GM19193 (cell line): ENCODE measurements around the gene TIAM1.

Source experiments
- POLR2A ChIP-seq: IDR thresholded peaks from 4 replicates; pipeline ENCODE4 v1.6.1; 2011; ENCODE audit not compliant: insufficient read depth, insufficient read length; ENCODE audit errors: extremely low read depth

TIAM1 gene

DNA sequence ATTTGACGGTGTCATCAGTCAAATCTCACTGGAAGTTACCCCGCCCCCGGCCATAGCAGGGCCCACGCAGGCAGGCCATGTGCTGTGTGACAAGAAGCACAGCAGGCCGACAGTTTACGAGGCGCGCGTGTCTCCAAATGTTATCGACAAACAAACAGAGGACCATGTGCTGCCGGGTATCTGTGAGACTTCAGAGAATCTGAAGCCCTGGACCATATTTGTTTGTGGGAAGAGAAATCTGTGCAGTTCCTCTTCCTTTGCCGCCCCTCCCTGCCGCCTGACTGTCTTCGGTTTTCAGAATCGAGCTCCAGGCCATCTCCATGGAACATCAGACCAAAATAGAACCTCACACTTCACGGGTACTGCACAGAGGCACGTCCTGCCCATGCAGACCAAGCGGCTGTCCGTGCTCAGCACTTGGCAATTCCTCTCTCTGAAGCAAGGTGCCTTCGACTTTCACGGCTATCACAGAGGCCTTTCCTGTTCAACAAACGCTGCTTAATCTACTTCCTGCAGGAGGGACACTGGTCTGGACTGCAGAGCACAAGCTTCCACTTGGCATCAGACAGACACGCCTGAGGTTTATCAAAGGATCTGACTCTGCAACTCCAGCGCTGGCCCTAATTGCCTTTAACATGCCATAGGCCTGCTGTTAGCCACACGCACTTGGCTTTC, 170.0 kb downstream of the TIAM1 start:
- TF ChIP-seq POLR2A: no peak

DNA sequence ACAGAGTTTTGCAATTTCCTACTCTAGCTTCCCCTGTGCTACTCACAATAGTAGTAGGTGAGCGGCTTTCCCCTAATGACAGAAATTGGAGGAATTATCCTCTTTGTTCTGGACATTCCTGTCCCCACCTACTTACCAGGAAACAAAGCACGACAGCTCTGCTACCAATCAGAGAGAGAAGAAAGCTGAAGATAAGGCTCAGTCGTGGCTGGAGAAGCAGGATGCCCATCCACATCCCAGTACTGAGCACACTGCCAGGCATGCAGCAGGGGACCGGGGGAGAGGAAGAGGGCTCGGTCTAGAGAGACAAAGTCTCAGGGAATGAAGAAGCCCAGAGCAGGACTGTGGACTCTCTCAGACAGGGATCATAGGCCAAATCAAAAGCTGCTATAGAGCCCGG, 171.7 kb downstream of the TIAM1 start:
- no peak for TF ChIP-seq POLR2A

DNA sequence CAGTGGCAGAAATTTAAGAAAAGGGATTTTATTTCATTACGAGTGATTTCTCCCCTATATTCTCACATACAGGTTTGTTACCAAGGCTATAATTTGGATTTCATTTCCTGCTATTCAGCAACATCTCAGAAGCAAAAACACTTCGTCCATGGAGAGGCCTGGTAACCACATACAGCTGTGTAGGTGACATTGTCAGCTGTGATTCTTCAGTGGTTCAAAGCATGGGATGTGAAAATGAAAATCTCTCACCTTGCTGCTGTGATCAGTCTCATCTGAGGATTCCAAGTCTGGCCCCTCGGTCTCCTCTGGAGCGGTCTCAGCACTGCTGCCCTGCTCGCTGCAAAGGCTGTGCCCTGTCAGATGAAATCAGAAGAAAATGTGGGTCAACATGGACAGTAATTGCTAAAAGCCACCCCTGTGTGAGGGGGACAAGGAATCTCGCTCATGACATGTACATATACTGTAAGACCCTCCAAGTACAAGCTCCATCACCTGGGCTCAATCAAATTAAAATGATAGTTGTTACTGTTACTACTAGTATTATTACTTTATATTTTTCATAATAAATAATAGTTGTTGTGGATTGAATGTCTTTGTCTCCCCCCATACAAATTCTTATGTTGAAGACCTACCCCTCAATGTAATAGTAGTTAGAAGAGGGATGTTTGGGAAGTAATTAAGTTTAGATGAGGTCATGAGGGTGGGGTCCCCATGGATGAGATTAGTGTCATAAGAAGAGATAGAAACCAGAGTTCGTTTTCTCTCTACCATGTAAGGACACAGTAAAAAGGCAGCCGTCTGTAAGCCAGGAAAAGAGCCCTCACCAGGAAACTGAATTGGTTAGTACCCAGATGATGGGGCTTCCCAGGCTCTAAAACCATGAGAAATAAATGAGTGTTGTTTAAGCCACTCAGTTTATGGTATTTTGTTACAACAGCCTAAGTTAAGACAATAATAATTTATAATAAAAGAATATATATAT, 179.1 kb downstream of the TIAM1 start:
- TF ChIP-seq POLR2A: no peak

DNA sequence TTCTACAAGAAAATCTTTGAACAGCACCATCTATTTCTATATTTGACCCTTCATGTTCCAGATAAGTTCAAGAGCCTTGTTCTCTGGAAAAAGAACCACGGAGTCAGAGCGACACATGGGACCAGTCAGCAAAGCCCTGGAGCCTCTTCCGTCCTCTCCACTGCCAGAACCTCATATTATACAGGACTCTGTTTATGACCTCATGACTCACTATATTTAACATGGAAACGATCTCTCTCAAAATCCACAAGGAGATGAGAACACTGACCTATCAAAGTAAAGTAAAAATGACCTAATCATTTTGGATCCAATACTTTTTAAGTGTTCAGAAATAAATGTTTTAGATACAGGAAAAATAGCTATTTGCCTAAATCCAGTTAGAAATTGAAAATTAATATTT, 181.2 kb downstream of the TIAM1 start:
- TF ChIP-seq POLR2A: no peak

DNA sequence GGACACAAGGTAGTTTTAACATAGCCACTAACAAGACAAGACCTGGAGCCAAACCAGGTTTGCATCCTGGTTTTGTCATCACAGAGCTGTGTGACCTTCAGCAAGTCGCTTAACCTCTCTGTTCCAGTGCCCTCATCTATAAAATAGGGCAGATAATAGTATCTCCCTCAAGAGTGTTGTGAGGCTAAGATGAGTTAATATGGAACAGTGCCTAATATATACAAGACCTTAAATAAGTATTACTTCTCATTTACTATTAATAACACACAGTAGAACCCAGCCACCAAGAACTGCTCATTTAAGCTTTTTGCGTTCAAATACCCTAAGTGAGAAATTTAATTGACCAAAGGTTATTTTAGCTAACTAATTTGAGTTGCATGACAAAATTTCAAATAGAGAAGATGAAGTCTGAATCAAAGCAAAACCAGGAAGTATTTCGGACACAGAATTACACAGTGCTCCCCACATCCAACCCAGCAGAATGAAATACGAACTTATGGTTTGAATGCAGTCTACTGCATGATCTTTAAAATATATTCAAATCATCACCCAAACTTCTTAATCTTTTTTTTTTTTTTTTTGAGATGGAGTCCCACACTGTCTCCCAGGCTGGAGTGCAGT, 181.9 kb downstream of the TIAM1 start:
- no peak for TF ChIP-seq POLR2A

DNA sequence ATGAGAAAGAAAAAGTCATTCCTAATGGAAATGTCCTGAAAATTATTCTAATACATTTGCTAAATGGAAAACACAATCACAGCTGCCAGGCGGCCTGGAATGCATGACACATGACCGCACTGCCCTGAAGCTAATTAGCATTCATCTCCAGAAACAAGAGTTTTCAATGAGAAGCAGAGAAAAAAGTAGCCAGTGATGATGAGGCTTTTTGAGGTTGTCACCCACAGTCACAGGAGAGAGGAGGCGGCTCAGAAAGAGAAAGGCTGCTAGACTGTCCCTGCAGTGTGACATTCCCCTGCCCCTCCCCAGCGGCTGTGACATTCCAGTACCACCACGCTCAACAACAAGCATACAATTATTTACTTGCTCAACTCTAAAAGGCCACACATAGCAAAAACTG, 182.9 kb downstream of the TIAM1 start:
- no peak for TF ChIP-seq POLR2A

DNA sequence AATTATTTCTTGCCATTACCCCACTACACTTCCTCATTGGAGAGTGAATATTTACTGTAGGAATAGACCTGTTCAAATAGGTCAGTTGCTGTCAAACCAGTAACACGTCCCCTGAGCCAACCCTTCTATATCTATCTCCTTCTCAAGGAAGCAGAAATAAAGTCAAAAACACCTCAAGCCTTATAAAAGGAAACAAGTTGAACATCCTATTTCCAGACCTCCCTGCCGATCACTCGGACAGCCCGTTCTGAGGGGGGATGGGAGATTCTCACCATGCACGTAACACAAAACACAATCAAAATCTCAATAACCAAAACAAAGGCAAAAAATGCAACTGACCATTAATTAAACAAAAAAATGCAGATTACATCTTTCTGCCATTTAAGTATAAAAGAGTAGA, 184.3 kb downstream of the TIAM1 start:
- no peak for TF ChIP-seq POLR2A

DNA sequence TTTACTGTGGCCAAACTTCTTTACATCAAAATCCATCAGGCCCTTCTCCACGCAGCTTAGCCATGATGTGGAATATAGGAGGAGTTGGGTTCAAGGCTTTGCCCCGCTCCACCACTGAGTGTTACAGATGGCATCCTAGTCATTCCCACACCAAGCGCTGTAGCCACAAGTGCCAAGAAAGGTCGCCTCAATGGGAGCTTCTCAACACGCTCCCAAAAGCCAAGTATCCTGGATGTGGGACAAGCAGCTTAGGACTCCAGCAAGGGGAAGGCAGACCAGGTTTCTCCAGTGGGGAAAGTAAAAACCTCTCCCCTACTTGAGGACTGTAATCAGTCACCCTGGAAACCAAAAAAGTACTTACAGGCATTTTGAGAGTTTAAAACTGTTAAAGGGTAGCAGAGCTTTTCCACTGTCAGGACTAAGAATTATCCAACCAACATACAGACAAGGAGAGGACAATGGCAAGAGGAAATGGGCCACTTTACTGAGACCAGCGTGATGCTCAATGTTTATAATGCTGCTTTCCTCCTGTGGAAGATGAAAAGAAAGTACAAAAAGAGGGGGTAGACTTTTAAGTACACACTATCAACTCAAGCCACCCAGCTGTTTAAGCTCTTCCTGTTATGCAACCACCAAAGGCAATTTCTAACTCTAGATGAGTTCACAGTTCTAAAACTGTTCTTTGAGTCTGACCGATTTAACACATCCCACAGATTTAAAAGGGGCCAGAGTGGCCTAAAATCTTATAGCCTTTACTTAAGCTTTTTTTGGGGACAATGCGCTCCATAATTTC, 185.1 kb downstream of the TIAM1 start:
- TF ChIP-seq POLR2A: no peak

DNA sequence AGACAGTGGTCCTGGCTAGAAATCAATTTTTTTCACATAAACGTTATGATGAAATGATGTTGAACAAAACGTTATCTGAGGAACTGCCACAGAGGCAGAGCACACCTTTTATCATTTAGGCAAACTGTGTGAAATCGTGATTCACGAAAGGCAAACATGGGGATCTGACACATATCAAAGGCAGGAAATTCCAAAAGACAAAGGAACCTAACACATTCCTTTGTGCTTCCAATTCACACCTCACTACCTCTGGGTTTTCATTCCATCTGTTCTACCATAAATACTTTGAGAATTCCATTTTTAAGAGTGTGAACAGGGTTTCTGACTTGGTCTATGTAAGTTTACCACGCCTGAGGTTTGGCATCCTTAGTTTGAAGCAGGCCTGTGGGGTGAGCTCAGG, 186.3 kb downstream of the TIAM1 start:
- TF ChIP-seq POLR2A: no peak

DNA sequence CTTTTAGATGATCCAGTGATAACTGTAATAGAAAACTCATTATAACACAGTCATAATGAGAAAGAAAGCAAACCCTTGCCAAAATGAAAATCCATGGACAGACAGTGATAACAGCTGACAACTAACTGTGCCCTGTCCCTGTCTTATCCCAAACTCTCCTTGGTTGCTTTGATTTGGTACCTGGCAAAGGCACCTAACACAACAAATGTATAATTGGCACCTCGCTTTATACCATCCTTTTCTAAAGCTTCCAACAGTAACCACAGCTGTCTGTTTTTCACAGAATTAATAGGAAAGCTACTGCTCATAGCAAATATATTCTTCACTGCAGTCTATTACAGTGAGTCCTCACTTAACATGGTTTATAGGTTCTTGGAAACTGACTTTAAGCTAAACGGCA, 187.4 kb downstream of the TIAM1 start:
- TF ChIP-seq POLR2A: no peak

DNA sequence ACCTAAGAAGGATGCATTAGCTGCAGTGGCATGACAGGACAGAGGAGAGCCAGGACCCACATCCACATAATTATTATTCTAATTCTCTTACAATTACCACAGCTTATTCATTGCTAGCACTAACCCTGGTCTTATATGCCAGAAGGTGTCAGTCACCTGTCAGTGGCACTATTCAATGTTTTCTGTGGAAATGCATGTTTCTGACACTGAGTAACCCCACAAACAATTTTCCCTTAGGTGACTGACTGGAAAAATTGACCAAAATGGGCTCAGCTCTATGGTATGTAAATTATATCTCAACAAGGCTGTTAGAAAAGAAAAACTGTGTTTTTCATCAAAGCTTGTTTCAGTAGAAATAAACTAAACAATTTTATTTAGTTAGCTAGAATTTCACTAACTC, 187.9 kb downstream of the TIAM1 start:
- no peak for TF ChIP-seq POLR2A

DNA sequence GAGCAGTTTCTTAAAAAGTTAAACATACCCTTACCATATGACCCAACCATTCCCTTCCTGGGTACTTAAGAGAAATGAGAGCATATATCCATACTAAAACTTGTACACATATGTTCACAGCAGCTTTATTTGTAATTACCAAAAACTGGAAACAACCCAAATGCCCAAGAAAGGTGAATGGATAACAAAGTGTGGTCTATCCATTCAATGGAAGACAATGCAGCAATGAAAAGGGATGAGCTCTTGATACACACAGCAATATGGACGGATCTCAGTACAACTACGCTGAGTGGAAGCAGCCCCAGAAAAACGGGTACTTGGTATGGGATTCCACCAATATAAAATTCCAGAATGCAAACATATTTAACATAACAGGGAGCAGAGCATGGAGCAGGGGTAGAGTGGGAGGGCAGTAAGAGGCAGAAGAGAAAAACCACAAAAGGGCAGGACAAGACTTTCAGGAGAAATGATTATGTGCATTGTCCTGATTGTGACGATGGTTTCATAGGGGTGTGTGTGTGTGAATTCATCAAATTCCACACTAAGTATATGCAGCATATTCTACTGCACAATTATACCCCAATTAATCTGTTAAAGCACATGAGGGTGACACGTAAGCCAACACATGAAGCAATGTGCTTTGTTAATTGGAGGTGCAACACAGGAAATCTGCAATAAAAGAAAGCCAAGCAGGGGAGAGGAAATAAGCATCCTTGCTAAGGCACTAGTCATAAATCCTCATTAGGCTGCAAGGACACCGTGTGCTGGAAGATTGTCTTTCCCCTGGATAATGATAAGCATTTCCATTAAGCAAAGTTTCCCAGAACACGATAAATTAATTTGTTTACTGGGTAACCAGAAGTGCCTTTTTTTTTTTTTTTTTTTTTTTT, 192.7 kb downstream of the TIAM1 start:
- no peak for TF ChIP-seq POLR2A

DNA sequence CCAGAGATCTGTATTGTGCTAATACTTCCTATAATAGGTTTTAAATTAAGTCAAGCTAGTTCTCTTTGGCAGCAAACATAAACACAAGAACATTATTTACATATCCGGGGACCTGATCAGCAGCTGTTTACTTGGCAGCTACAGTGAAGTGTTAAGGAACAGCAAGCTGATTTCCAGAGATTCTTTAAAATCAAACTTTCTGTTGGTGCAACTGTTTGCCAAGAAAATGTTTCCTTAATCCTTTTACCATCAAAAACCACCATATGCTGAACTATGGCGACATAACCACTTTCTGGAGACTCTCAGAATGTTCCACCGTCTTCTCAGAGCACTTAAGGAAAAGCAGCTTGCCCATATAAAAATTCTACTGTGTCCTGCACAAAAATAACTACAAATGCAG, 198.8 kb downstream of the TIAM1 start:
- TF ChIP-seq POLR2A: no peak

DNA sequence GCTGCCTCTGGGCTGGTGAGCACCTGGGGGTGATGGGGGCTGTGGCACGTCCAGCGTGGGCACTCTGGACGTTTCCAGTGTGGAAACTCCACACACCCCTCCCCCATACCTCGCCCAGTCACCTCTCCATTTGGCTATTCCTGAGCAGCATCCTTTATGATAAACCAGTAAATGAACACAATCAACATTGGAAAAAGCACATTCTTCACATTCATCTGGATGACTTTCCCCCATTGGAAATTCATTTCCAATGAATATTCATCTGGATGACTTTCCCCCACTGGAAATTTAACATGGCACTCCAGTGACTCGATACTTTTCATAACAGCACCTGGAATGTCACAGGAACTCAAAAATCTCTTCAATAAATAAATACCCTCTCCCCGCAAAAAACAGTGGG, 201.0 kb downstream of the TIAM1 start:
- TF ChIP-seq POLR2A: no peak
